ENCODE data around the gene FAM149B1. TPM values are rescaled to one million over a fixed set of nuclear protein-coding genes. Genes with fewer than 3 reads are reported as not detected.

The FAM149B1 gene
- polyA plus RNA-seq, 4 donors = 13.2 to 30.8 (median 16.8) TPM

GRCh38 chr10:73226663-73227062, 58.7 kb downstream of the FAM149B1 start:
- Histone ChIP-seq H3K27ac (ENCODE audit: low read depth in 1 of 3, low read length in 2 of 3) (no peak overlapping the region), H3K9me3 (ENCODE audit: control insufficient read depth in 2 of 2, insufficient read depth in 1 of 2, low read depth in 1 of 2, low read length in 1 of 2) (no peaks in the 10 kb centered on the region), H3K4me3 (ENCODE audit: low read depth in 1 of 3, low read length in 3 of 3) (no peak overlapping the region), H3K36me3 (ENCODE audit: control insufficient read depth in 3 of 3, insufficient read depth in 2 of 3, low read depth in 1 of 3, low read length in 3 of 3) (peaks cover 2 to 15% (median 6%) of the 10 kb centered on the region in 3 donors), H3K4me1 (ENCODE audit: control insufficient read depth in 3 of 3, insufficient read depth in 2 of 3, low read depth in 1 of 3, low read length in 2 of 3) (no peaks in the 10 kb centered on the region), H3K27me3 (ENCODE audit: control insufficient read depth in 3 of 3, insufficient read depth in 3 of 3, low read length in 3 of 3) (no peaks in the 10 kb centered on the region)
- FAIRE-seq = no peak
- DNase-seq = no peak

- FAIRE-seq (no peak), DNase-seq (no peak)
- no peak overlapping the region for H3K27ac ChIP-seq (ENCODE audit: low read depth in 1 of 3, low read length in 2 of 3)
- H3K4me3 ChIP-seq (ENCODE audit: low read depth in 1 of 3, low read length in 3 of 3) = no peak overlapping the region
- H3K9me3 ChIP-seq (ENCODE audit: control insufficient read depth in 2 of 2, insufficient read depth in 1 of 2, low read depth in 1 of 2, low read length in 1 of 2) = no peaks in the 10 kb centered on the region
- no peaks in the 10 kb centered on the region for H3K4me1 ChIP-seq (ENCODE audit: control insufficient read depth in 3 of 3, insufficient read depth in 2 of 3, low read depth in 1 of 3, low read length in 2 of 3)
- H3K27me3 ChIP-seq (ENCODE audit: control insufficient read depth in 3 of 3, insufficient read depth in 3 of 3, low read length in 3 of 3) = no peaks in the 10 kb centered on the region
- 87 to 95% (median 92%) methylated on average over 3 of the region's 3 CpGs for WGBS, 3 donors
- peaks cover under 1 to 20% (median 6%) of the 10 kb centered on the region in 3 donors for H3K36me3 ChIP-seq (ENCODE audit: control insufficient read depth in 3 of 3, insufficient read depth in 2 of 3, low read depth in 1 of 3, low read length in 3 of 3)
These were observed 60.3 kb downstream of the FAM149B1 start for GRCh38 chr10:73228247-73228646.

- DNase-seq = no peak
- H3K9me3 ChIP-seq (ENCODE audit: control insufficient read depth in 2 of 2, insufficient read depth in 1 of 2, low read depth in 1 of 2, low read length in 1 of 2) = no peaks in the 10 kb centered on the region
- H3K27ac ChIP-seq (ENCODE audit: low read depth in 1 of 3, low read length in 2 of 3) = no peak overlapping the region
- WGBS, 3 donors = 77 to 89% (median 84%) methylated on average over 6 of the region's 6 CpGs
- H3K4me1 ChIP-seq (ENCODE audit: control insufficient read depth in 3 of 3, insufficient read depth in 2 of 3, low read depth in 1 of 3, low read length in 2 of 3) = no peaks in the 10 kb centered on the region
- no peak overlapping the region for H3K4me3 ChIP-seq (ENCODE audit: low read depth in 1 of 3, low read length in 3 of 3)
- H3K36me3 ChIP-seq (ENCODE audit: control insufficient read depth in 3 of 3, insufficient read depth in 2 of 3, low read depth in 1 of 3, low read length in 3 of 3) = peaks cover 3 to 23% (median 6%) of the 10 kb centered on the region in 3 donors
- H3K27me3 ChIP-seq (ENCODE audit: control insufficient read depth in 3 of 3, insufficient read depth in 3 of 3, low read length in 3 of 3) = no peaks in the 10 kb centered on the region
- no peak for FAIRE-seq
These were observed 61.6 kb downstream of the FAM149B1 start for GRCh38 chr10:73229567-73229966.

GRCh38 chr10:73232887-73233286, 65.0 kb downstream of the FAM149B1 start:
- H3K4me3 ChIP-seq (ENCODE audit: low read depth in 1 of 3, low read length in 3 of 3) = no peak overlapping the region
- DNase-seq = no peak

GRCh38 chr10:73233883-73234282, 66.0 kb downstream of the FAM149B1 start:
- Histone ChIP-seq H3K27me3 (ENCODE audit: control insufficient read depth in 3 of 3, insufficient read depth in 3 of 3, low read length in 3 of 3) (no peaks in the 10 kb centered on the region), H3K4me1 (ENCODE audit: control insufficient read depth in 3 of 3, insufficient read depth in 2 of 3, low read depth in 1 of 3, low read length in 2 of 3) (no peaks in the 10 kb centered on the region), H3K9me3 (ENCODE audit: control insufficient read depth in 2 of 2, insufficient read depth in 1 of 2, low read depth in 1 of 2, low read length in 1 of 2) (no peaks in the 10 kb centered on the region), H3K27ac (ENCODE audit: low read depth in 1 of 3, low read length in 2 of 3) (no peak overlapping the region), H3K36me3 (ENCODE audit: control insufficient read depth in 3 of 3, insufficient read depth in 2 of 3, low read depth in 1 of 3, low read length in 3 of 3) (peaks cover 4 to 40% (median 14%) of the 10 kb centered on the region in 3 donors), H3K4me3 (ENCODE audit: low read depth in 1 of 3, low read length in 3 of 3) (no peak overlapping the region)
- no peak for DNase-seq
- WGBS, 3 donors = 94 to 96% (median 94%) methylated on average over 2 of the region's 2 CpGs
- no peak for FAIRE-seq

More at GRCh38 chr10:73232887-73233286, 65.0 kb downstream of the FAM149B1 start:
- H3K9me3 ChIP-seq (ENCODE audit: control insufficient read depth in 2 of 2, insufficient read depth in 1 of 2, low read depth in 1 of 2, low read length in 1 of 2) = no peaks in the 10 kb centered on the region
- FAIRE-seq = no peak
- H3K36me3 ChIP-seq (ENCODE audit: control insufficient read depth in 3 of 3, insufficient read depth in 2 of 3, low read depth in 1 of 3, low read length in 3 of 3) = peaks cover 4 to 40% (median 11%) of the 10 kb centered on the region in 3 donors
- WGBS, 3 donors = 90 to 93% (median 93%) methylated on average over 8 of the region's 8 CpGs
- no peaks in the 10 kb centered on the region for H3K4me1 ChIP-seq (ENCODE audit: control insufficient read depth in 3 of 3, insufficient read depth in 2 of 3, low read depth in 1 of 3, low read length in 2 of 3)
- H3K27me3 ChIP-seq (ENCODE audit: control insufficient read depth in 3 of 3, insufficient read depth in 3 of 3, low read length in 3 of 3) = no peaks in the 10 kb centered on the region
- no peak overlapping the region for H3K27ac ChIP-seq (ENCODE audit: low read depth in 1 of 3, low read length in 2 of 3)

GRCh38 chr10:73234695-73235094, 66.8 kb downstream of the FAM149B1 start:
- Histone ChIP-seq H3K4me3 (ENCODE audit: low read depth in 1 of 3, low read length in 3 of 3) (no peak overlapping the region), H3K9me3 (ENCODE audit: control insufficient read depth in 2 of 2, insufficient read depth in 1 of 2, low read depth in 1 of 2, low read length in 1 of 2) (no peaks in the 10 kb centered on the region), H3K36me3 (ENCODE audit: control insufficient read depth in 3 of 3, insufficient read depth in 2 of 3, low read depth in 1 of 3, low read length in 3 of 3) (peaks cover 4 to 37% (median 16%) of the 10 kb centered on the region in 3 donors), H3K4me1 (ENCODE audit: control insufficient read depth in 3 of 3, insufficient read depth in 2 of 3, low read depth in 1 of 3, low read length in 2 of 3) (no peaks in the 10 kb centered on the region), H3K27ac (ENCODE audit: low read depth in 1 of 3, low read length in 2 of 3) (no peak overlapping the region), H3K27me3 (ENCODE audit: control insufficient read depth in 3 of 3, insufficient read depth in 3 of 3, low read length in 3 of 3) (no peaks in the 10 kb centered on the region)
- WGBS, 3 donors = 85 to 92% (median 92%) methylated on average over 7 of the region's 7 CpGs
- DNase-seq = no peak
- no peak for FAIRE-seq

- Histone ChIP-seq H3K36me3 (ENCODE audit: control insufficient read depth in 3 of 3, insufficient read depth in 2 of 3, low read depth in 1 of 3, low read length in 3 of 3) (peaks cover 5 to 40% (median 15%) of the 10 kb centered on the region in 3 donors), H3K9me3 (ENCODE audit: control insufficient read depth in 2 of 2, insufficient read depth in 1 of 2, low read depth in 1 of 2, low read length in 1 of 2) (no peaks in the 10 kb centered on the region), H3K27ac (ENCODE audit: low read depth in 1 of 3, low read length in 2 of 3) (no peak overlapping the region), H3K27me3 (ENCODE audit: control insufficient read depth in 3 of 3, insufficient read depth in 3 of 3, low read length in 3 of 3) (no peaks in the 10 kb centered on the region), H3K4me1 (ENCODE audit: control insufficient read depth in 3 of 3, insufficient read depth in 2 of 3, low read depth in 1 of 3, low read length in 2 of 3) (no peaks in the 10 kb centered on the region), H3K4me3 (ENCODE audit: low read depth in 1 of 3, low read length in 3 of 3) (no peak overlapping the region)
- DNase-seq (no peak), FAIRE-seq (no peak)
- whole genome bisulfite sequencing, 3 donors = 92 to 93% (median 93%) methylated on average over 5 of the region's 5 CpGs
These were observed 71.2 kb downstream of the FAM149B1 start for GRCh38 chr10:73238990-73239566.

GRCh38 chr10:73239908-73240307, 72.0 kb downstream of the FAM149B1 start:
- peaks cover 5 to 40% (median 14%) of the 10 kb centered on the region in 3 donors for H3K36me3 ChIP-seq (ENCODE audit: control insufficient read depth in 3 of 3, insufficient read depth in 2 of 3, low read depth in 1 of 3, low read length in 3 of 3)
- H3K4me3 ChIP-seq (ENCODE audit: low read depth in 1 of 3, low read length in 3 of 3) = no peak overlapping the region
- DNase-seq = no peak
- peaks cover 0 to 2% (median 0%) of the 10 kb centered on the region in 3 donors for H3K4me1 ChIP-seq (ENCODE audit: control insufficient read depth in 3 of 3, insufficient read depth in 2 of 3, low read depth in 1 of 3, low read length in 2 of 3)
- H3K27ac ChIP-seq (ENCODE audit: low read depth in 1 of 3, low read length in 2 of 3) = no peak overlapping the region
- no peaks in the 10 kb centered on the region for H3K9me3 ChIP-seq (ENCODE audit: control insufficient read depth in 2 of 2, insufficient read depth in 1 of 2, low read depth in 1 of 2, low read length in 1 of 2)
- FAIRE-seq = no peak
- WGBS, 3 donors = 95 to 98% (median 96%) methylated on average over 2 of the region's 2 CpGs
- H3K27me3 ChIP-seq (ENCODE audit: control insufficient read depth in 3 of 3, insufficient read depth in 3 of 3, low read length in 3 of 3) = no peaks in the 10 kb centered on the region
